Omental fat pad (tissue), 4 donors: ENCODE data around the gene EFCAB6. TPM values are rescaled to one million over a fixed set of nuclear protein-coding genes. Genes with fewer than 3 reads are reported as not detected.

Experiments used
- ATAC-seq: fragments of 150-250 bp; one replicate; pipeline ENCODE4 v1.9.1; 2016; ENCODE audit warnings: mild to moderate bottlenecking, moderate library complexity; ENCODE audit not compliant: low FRiP score
- DNase-seq: peaks from one replicate; pipeline ENCODE4 v3.0.0-alpha.2; 2019; ENCODE audit warnings: low spot score
- CTCF ChIP-seq, 3 donors: fragments of 450-650 bp; IDR thresholded peaks; one replicate each; pipeline ENCODE4 v1.5.1; 2016 to 2017; ENCODE audit warnings: antibody characterized with exemption in 3 of 3, mild to moderate bottlenecking in 3 of 3, moderate library complexity in 2 of 3
- total RNA-seq, 4 donors: library from RNA; depleted of rRNA; stranded (reverse); fragments of >200 nt; gene quantifications; one replicate each; pipeline ENCODE4 v1.1.0, GENCODE V29; 2016

Gene EFCAB6
- total RNA-seq, 4 donors from 2014 or later: 0.48 to 3.2 (median 1.9) TPM

- DNase-seq: no peak
- TF ChIP-seq CTCF (IDR thresholded peaks at IDR 0.05): no peak
- peak; percentile 42 for ATAC-seq
Observed at GRCh38 chr22:43811777-43812148, 342 bp downstream of the EFCAB6 start.

GRCh38 chr22:43802897-43803495, 9.1 kb downstream of the EFCAB6 start:
- ATAC-seq (no peak), DNase-seq (no peak)
- TF ChIP-seq CTCF (IDR thresholded peaks at IDR 0.05): no peak

GRCh38 chr22:43800970-43801369, 11.1 kb downstream of the EFCAB6 start:
- ATAC-seq (no peak), DNase-seq (no peak)
- no peak for TF ChIP-seq CTCF (IDR thresholded peaks at IDR 0.05)

- ATAC-seq (no peak), DNase-seq (no peak)
- TF ChIP-seq CTCF (IDR thresholded peaks at IDR 0.05): no peak
Observed at GRCh38 chr22:43798492-43798891, 13.6 kb downstream of the EFCAB6 start.

- no peak for TF ChIP-seq CTCF (IDR thresholded peaks at IDR 0.05)
- DNase-seq: no peak
- no peak for ATAC-seq
Observed at GRCh38 chr22:43796567-43796966, 15.5 kb downstream of the EFCAB6 start.

GRCh38 chr22:43795320-43795719, 16.8 kb downstream of the EFCAB6 start:
- ATAC-seq (no peak), DNase-seq (no peak)
- TF ChIP-seq CTCF (IDR thresholded peaks at IDR 0.05): no peak

- ATAC-seq: no peak
- no peak for DNase-seq
- TF ChIP-seq CTCF (IDR thresholded peaks at IDR 0.05): no peak
Observed at GRCh38 chr22:43792905-43793304, 19.2 kb downstream of the EFCAB6 start.
